RCC 7860 (cell line): ENCODE measurements around the gene OR8A1.
A peak's percentile ranks its signal among the peaks of the same experiment; 100 is the strongest.
"Not testable (repeated sequence)": the region's sequence is repeated elsewhere in the genome, so short reads cannot be mapped to it uniquely, and the experiment has no call there.

Source experiments
- DNase-seq: peaks from one replicate; pipeline ENCODE4 v3.0.0-alpha.2; 2015; ENCODE audit warnings: low spot score
- FAIRE-seq: peaks from 2 replicates; lab custom pipeline; 2012; peaks lifted over from hg19 to GRCh38; lab: Jason Lieb, UNC

OR8A1 gene

GRCh38 chr11:124591430-124591829 lies 21.6 kb downstream of the OR8A1 start:
- FAIRE-seq (no peak), DNase-seq (no peak)

DNA sequence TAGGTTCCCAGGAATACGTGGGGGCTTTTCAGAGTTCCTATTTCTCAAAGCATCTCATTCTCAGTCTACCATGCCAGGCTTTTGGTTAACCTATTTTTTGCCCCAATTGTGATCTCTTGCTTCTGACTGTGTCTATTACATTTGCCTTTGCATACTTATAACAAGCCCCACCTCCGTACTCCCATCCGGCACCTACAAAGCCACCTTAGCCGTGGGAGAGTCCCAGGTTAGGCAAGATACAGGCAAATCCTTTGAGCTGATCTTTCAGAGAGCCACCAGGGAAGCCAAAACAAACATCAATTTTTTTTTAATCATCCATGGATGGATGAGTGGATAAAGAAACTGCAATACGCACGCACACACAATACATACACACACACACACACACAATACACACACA lies 22.8 kb downstream of the OR8A1 start:
- DNase-seq (no peak), FAIRE-seq (no peak)

GRCh38 chr11:124595302-124595701 lies 25.5 kb downstream of the OR8A1 start:
- DNase-seq (no peak), FAIRE-seq (no peak)

DNA sequence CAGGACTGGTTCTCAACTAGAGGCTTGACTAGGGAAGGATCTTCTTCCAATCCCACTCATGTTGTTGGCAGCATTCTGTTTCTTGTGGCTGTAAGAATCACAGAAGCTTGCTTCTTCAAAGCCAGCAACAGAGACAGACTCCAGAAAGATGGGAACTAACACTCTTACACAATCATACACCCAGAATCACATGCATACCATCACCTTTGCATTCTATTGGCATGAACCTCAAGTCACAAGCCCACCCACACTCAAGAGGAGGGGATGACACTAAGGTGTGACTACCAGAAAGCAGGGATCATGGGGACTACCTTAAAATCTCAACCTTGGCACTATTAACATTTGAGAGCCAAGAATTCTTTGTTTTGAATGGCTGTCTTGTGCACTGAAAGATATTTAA lies 27.8 kb downstream of the OR8A1 start:
- FAIRE-seq (no peak), DNase-seq (no peak)

DNA sequence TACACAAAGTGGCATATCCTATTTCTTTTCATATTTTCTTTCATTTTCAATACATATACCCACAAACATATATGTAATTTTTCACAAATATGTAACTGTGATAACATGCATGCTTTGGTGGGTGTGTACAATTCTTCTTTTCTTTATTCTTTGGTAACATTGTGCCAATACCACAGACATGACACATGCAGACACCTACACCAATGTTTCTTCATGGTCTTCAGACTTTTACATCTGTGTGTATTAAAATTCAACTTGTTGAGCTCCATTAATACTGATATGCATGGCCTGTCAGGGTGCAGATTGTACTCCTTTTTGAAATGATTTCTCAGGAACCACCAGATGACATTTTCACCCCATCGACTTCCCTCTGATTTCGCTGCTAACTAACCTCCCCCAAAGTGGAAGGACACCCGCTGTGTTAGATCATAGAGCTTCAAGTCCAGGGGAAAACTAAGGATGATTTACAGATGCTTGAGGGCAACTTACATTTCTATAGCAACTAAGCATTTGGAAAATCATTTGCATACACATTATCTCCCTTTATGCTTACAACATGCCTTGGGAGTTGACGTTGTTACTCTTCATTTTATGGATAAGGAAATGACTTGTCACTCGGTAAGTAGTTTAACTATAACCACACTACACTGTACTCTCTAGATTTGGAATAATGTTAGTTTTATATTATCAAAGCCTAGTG lies 31.0 kb downstream of the OR8A1 start:
- FAIRE-seq (no peak), DNase-seq (no peak)

GRCh38 chr11:124602193-124602592 lies 32.4 kb downstream of the OR8A1 start:
- FAIRE-seq, result no peak

GRCh38 chr11:124602723-124603122 lies 32.9 kb downstream of the OR8A1 start:
- DNase-seq, FAIRE-seq: not testable (repeated sequence)

More at GRCh38 chr11:124602193-124602592, 32.4 kb downstream of the OR8A1 start:
- peak; percentile 64 for DNase-seq

DNA sequence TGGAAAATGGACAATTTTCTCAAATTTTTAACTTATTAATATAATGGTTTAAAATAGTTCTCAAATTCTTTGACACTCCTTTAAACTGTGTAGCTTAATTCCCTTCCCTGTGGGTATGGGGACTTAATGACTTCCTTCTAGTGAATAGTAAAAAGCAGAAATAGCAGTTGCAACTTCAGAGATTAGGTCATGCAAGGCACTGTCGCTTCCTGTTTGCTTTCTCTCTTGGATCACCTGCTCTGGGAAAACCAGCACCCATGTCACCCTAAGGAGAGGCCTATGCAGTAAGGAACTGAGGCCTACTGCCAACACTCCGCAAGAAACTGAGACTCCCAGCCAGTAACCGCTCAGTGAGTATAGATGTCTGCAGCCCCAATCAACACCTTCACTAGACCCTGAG lies 35.9 kb downstream of the OR8A1 start:
- FAIRE-seq (no peak), DNase-seq (no peak)

GRCh38 chr11:124608147-124608546 lies 38.4 kb downstream of the OR8A1 start:
- FAIRE-seq (no peak), DNase-seq (no peak)

- FAIRE-seq (no peak), DNase-seq (no peak)
Observed at GRCh38 chr11:124610295-124610694, 40.5 kb downstream of the OR8A1 start.

DNA sequence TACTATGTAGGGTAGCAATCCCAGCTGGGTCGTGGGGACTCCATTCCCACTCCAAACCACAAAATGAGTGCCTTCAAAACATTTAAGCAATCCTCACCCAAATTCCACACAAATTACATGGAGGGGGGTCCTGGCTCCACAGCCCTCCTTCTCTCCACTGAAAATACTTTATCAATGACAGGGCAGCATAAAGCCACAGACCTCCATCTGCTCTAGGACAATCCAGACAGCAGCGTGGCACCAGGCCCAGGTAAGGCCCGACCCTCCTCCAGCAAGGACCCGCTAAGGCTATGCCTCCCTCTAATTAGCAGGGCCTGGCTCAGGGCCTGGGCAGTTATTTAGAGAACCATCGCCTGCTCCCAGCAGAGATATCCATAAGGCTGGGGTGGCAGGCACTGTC lies 41.3 kb downstream of the OR8A1 start, which contains the start of gene PANX3:
Gene PANX3, plus strand, starts transcription at position 365 of the 400 bp plus-strand sequence. CDS start 129 bp downstream, outside the sequence.
- FAIRE-seq (no peak), DNase-seq (no peak)

GRCh38 chr11:124612045-124612444 lies 42.2 kb downstream of the OR8A1 start:
- FAIRE-seq (no peak), DNase-seq (no peak)

GRCh38 chr11:124612567-124613246 lies 42.9 kb downstream of the OR8A1 start:
- FAIRE-seq (no peak), DNase-seq (no peak)

DNA sequence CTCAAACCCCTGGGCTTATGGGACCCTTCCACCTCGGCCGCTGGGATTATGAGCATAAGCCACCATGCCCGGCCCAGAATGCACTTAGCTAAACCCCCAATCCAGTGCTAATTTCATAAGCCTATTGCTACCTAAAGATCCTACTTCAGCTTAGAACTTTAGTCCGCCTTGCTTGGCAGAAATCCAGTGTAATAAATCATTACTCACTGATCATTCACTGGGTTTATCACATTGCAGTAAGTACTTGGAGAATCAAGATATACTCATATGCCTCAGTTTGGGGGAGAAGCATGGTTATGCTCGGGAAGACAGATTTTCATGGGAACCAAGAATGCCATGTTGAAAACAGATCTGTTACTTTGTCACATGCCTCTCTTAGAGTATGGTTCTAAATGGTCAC lies 49.1 kb downstream of the OR8A1 start:
- FAIRE-seq, result no peak
- no peak for DNase-seq
